H1 (cell line): Measurements from ENCODE around the gene RAD9A. TPM values are rescaled to one million over a fixed set of nuclear protein-coding genes. Genes with fewer than 3 reads are reported as not detected.

ENCODE experiments used
- BRCA1 ChIP-seq: IDR thresholded peaks from 2 replicates; pipeline ENCODE4 v1.6.1; 2012; ENCODE audit warnings: low read depth, low read length, improper control_type of control experiment
- polyA plus RNA-seq, 7 experiments: library from polyadenylated mRNA; depleted of rRNA in 3 of 7; stranded (reverse) in 5 of 7; unstranded in 2 of 7; fragments of >200 nt in 5 of 7; fragments of 200-250 nt in 2 of 7; gene quantifications; 1 replicate in 5 of 7; 2 replicates in 1 of 7; 4 replicates in 1 of 7; pipeline versions ENCODE4 v1.2.1 to v1.2.3, GENCODE V29; 2011 to 2013; ENCODE audit warnings: missing spikeins in 2 of 7, mixed read lengths in 2 of 7
- total RNA-seq: library from RNA; stranded (reverse); fragmentation: NEBNext Ultra II Directional; extraction: Animal tissue kit (Norgen Biotek cat#: 25700); gene quantifications from 2 replicates; pipeline ENCODE4 v1.2.1, GENCODE V29; 2021
- TF ChIP-seq, protein P1 (sequence below), 3 experiments: IDR thresholded peaks; 1 replicate in 2 of 3; 2 replicates in 1 of 3; pipeline versions ENCODE4 v1.5.1 to v1.6.1; 2011; ENCODE audit warnings: low read length in 3 of 3, mild to moderate bottlenecking in 3 of 3, inconsistent platforms in 2 of 3, low read depth in 1 of 3, moderate library complexity in 1 of 3; ENCODE audit not compliant: insufficient read depth in 1 of 3; ENCODE audit errors: control extremely low read depth in 1 of 3

The RAD9A gene
- total and polyA plus RNA-seq, 2 of the 8 experiments (the other 6 are each of a cell fraction or from before 2014, with no cell fraction given) = 22.2 to 25.5 TPM

DNA sequence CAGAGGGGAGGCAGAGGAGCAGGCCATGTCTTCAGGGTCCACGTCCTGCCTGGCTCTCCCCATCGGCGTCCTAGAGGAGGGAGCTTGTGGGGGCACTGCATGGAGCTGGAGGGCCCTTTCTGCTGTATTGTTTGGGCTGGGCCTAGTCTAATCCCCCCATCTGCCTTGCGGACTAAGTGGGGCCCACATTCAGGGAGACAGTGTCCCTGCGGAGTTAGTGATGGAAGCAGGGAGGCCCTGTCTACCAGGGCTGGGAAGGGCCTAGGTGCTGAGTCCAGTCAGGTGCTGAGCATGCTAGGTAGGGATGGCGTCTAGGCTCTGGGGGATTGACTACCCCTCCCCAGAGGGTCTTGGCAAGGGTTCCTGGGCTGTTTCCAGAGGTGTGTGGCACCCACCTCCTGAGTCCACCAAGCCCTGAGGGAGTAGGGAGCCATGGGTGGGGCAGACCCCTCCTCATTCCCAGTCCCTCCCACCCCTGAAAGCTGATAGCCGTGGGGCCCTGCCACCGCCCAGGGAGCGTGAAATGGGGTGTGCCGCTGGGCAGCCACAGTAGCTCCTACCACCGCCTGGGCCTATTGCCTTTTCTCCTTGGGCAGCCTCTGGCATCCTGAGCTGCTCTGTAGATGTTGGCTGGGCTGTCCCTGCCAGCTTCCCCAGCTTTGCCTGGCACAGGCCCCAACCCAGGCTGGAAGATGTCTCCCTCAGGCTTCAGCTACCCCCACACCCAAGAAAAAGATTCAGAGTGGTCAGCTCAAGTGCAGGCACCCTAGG is 36.6 kb upstream of the RAD9A start (continued):
- TF ChIP-seq, protein P1, sequence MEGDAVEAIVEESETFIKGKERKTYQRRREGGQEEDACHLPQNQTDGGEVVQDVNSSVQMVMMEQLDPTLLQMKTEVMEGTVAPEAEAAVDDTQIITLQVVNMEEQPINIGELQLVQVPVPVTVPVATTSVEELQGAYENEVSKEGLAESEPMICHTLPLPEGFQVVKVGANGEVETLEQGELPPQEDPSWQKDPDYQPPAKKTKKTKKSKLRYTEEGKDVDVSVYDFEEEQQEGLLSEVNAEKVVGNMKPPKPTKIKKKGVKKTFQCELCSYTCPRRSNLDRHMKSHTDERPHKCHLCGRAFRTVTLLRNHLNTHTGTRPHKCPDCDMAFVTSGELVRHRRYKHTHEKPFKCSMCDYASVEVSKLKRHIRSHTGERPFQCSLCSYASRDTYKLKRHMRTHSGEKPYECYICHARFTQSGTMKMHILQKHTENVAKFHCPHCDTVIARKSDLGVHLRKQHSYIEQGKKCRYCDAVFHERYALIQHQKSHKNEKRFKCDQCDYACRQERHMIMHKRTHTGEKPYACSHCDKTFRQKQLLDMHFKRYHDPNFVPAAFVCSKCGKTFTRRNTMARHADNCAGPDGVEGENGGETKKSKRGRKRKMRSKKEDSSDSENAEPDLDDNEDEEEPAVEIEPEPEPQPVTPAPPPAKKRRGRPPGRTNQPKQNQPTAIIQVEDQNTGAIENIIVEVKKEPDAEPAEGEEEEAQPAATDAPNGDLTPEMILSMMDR (IDR thresholded peaks at IDR 0.05; ENCODE audit: control extremely low read depth in 1 of 3, insufficient read depth in 1 of 3, low read depth in 1 of 3, low read length in 3 of 3) = no peak
- TF ChIP-seq BRCA1 = no peak
